Endothelial cell of umbilical vein (primary cell): Measurements from ENCODE around the gene ADAT3. TPM values are rescaled to one million over a fixed set of nuclear protein-coding genes. Genes with fewer than 3 reads are reported as not detected.

Experiments used
- BruUV-seq: library from RNA; stranded (reverse); fragments of 400-500 nt; replicated peaks from 2 replicates; lab custom pipeline; 2021; lab: Mats Ljungman, UMichigan
- CTCF ChIA-PET: fragments of 300-600, 350-600 bp; sonication (Branson Sonifier 250); formaldehyde crosslinking; loops from one replicate; lab custom pipeline; 2021; ENCODE audit warnings: antibody characterized with exemption, inconsistent platforms; lab: Charles Lee
- POLR2A ChIA-PET: fragments of 300-600, 350-600 bp; sonication (Branson Sonifier 250); formaldehyde crosslinking; loops from one replicate; lab custom pipeline; 2021; ENCODE audit warnings: antibody characterized with exemption, inconsistent platforms; lab: Charles Lee
- DNase-seq: peaks from one replicate; pipeline ENCODE4 v3.0.0-alpha.2; 2011; ENCODE audit warnings: low read depth, low spot score
- FAIRE-seq: peaks from 2 replicates; lab custom pipeline; 2011; peaks lifted over from hg19 to GRCh38; lab: Jason Lieb, UNC
- H2AFZ ChIP-seq: 2 replicates; pipeline ENCODE4 v1.6.0; 2012; ENCODE audit warnings: low read depth, low read length, control low read depth, inconsistent platforms
- H3K27ac ChIP-seq: 2 replicates; pipeline ENCODE4 v1.5.1; 2011; ENCODE audit warnings: low read depth, mild to moderate bottlenecking, control low read depth, low read length, moderate library complexity; ENCODE audit not compliant: insufficient read depth
- H3K27me3 ChIP-seq, 2 experiments: 2 replicates each; pipeline versions ENCODE4 v1.6.0 to v1.6.1; 2011; ENCODE audit warnings: low read length in 2 of 2, mixed read lengths in 1 of 2; ENCODE audit not compliant: control insufficient read depth in 2 of 2, insufficient read depth in 2 of 2
- H3K36me3 ChIP-seq, 2 experiments: 2 replicates in 1 of 2; 3 replicates in 1 of 2; pipeline ENCODE4 v1.5.1; 2011; ENCODE audit warnings: low read length in 2 of 2, mild to moderate bottlenecking in 1 of 2, moderate library complexity in 1 of 2; ENCODE audit not compliant: control insufficient read depth in 2 of 2, insufficient read depth in 2 of 2; ENCODE audit errors: extremely low read depth in 1 of 2
- H3K4me1 ChIP-seq: 3 replicates; pipeline ENCODE4 v1.5.1; 2011; ENCODE audit warnings: mild to moderate bottlenecking, low read length; ENCODE audit not compliant: control insufficient read depth, insufficient read depth; ENCODE audit errors: extremely low read depth
- H3K4me2 ChIP-seq: 2 replicates; pipeline ENCODE4 v1.6.1; 2011; ENCODE audit warnings: low read length, control low read depth, mixed read lengths; ENCODE audit not compliant: insufficient read depth
- H3K4me3 ChIP-seq, 3 experiments: fragments of 200-600 bp in 1 of 3; sonication (generic), shearing (Covaris generic) in 1 of 3; replicated peaks in 1 of 3; 2 replicates each; pipeline ENCODE4 v1.5.1; 2011 to 2016; ENCODE audit warnings: control low read depth in 3 of 3, low read length in 3 of 3, mild to moderate bottlenecking in 2 of 3, inconsistent platforms in 1 of 3, low read depth in 1 of 3, moderate library complexity in 1 of 3; ENCODE audit not compliant: insufficient read depth in 1 of 3
- H3K79me2 ChIP-seq: 2 replicates; pipeline ENCODE4 v1.6.0; 2012; ENCODE audit warnings: low read length, inconsistent platforms; ENCODE audit not compliant: control insufficient read depth, insufficient read depth
- H3K9ac ChIP-seq: replicated peaks from 2 replicates; pipeline ENCODE3; 2011; ENCODE audit warnings: low read length, control low read depth; ENCODE audit not compliant: insufficient read depth; ENCODE audit errors: extremely low read depth
- H3K9me1 ChIP-seq: replicated peaks from 3 replicates; pipeline ENCODE4 v1.6.0; 2011; ENCODE audit warnings: mild to moderate bottlenecking, low read length; ENCODE audit not compliant: control insufficient read depth, insufficient read depth; ENCODE audit errors: extremely low read depth
- H3K9me3 ChIP-seq: replicated peaks from 2 replicates; pipeline ENCODE4 v1.5.1; 2012; ENCODE audit warnings: low read length, inconsistent platforms; ENCODE audit not compliant: control insufficient read depth, insufficient read depth
- H4K20me1 ChIP-seq: replicated peaks from 2 replicates; pipeline ENCODE3; 2011; ENCODE audit warnings: mild to moderate bottlenecking, low read length; ENCODE audit not compliant: control insufficient read depth, insufficient read depth; ENCODE audit errors: extremely low read depth
- CTCF ChIP-seq, 2 donors: IDR thresholded peaks; 1 replicate in 1 of 2; 2 replicates in 1 of 2; pipeline ENCODE4 v1.5.1; 2011; ENCODE audit warnings: low read length in 2 of 2, mild to moderate bottlenecking in 2 of 2, moderate library complexity in 2 of 2, control low read depth in 1 of 2, inconsistent platforms in 1 of 2, low read depth in 1 of 2; ENCODE audit not compliant: insufficient read depth in 1 of 2; ENCODE audit errors: extremely low read depth in 1 of 2
- EZH2 ChIP-seq: IDR thresholded peaks from 2 replicates; pipeline ENCODE4 v1.6.1; 2012; ENCODE audit warnings: borderline replicate concordance, low read depth, mild to moderate bottlenecking, moderate library complexity, low read length, inconsistent platforms; ENCODE audit not compliant: severe bottlenecking
- FOS ChIP-seq: IDR thresholded peaks from 2 replicates; pipeline ENCODE4 v1.6.1; 2011; ENCODE audit warnings: mild to moderate bottlenecking, low read length, moderate library complexity, borderline replicate concordance; ENCODE audit not compliant: insufficient read depth
- GATA2 ChIP-seq: IDR thresholded peaks from 2 replicates; pipeline ENCODE4 v1.7.0; 2011; ENCODE audit warnings: low read depth, mild to moderate bottlenecking, moderate library complexity, mixed read lengths, low read length; ENCODE audit not compliant: insufficient read length, insufficient read depth
- JUN ChIP-seq: IDR thresholded peaks from 2 replicates; pipeline ENCODE4 v1.6.1; 2011; ENCODE audit warnings: borderline replicate concordance, low read depth; ENCODE audit not compliant: insufficient read length, insufficient read depth
- MYC ChIP-seq: IDR thresholded peaks from one replicate; pipeline ENCODE4 v1.6.1; 2011; ENCODE audit warnings: mild to moderate bottlenecking, low read depth, low read length
- POLR2A ChIP-seq: IDR thresholded peaks from 2 replicates; pipeline ENCODE4 v1.6.1; 2012; ENCODE audit warnings: low read depth, mild to moderate bottlenecking, control low read depth, low read length
- POLR2AphosphoS5 ChIP-seq: IDR thresholded peaks from 2 replicates; pipeline ENCODE4 v1.6.1; 2012; ENCODE audit warnings: low read depth, mild to moderate bottlenecking, control low read depth, low read length, moderate library complexity; ENCODE audit not compliant: insufficient read depth
- dilution Hi-C: fragments of 300-500 bp; cut with MboI; formaldehyde crosslinking; loops from one replicate; pipeline ENCODE4 v1.15.0; 2019; ENCODE audit warnings: low sequenced_read_pairs; ENCODE audit not compliant: extremely low pct_ligation_motif_present
- intact Hi-C: fragments of 100-400 bp; cut with micrococcal nuclease; formaldehyde crosslinking; loops from one replicate; pipeline ENCODE4 v1.10.0; 2022
- polyA plus RNA-seq, 4 experiments: library from polyadenylated mRNA; depleted of rRNA in 3 of 4; stranded (reverse) in 3 of 4; unstranded in 1 of 4; fragments of >200 nt; gene quantifications; 2 replicates each; pipeline versions ENCODE4 v1.2.1 to v1.2.3, GENCODE V29; 2011 to 2012; ENCODE audit warnings: missing spikeins in 1 of 4
- total RNA-seq: library from RNA; stranded (reverse); gene quantifications from 2 replicates; pipeline ENCODE4 v1.2.3, GENCODE V29; 2021
- TF ChIP-seq, protein P1 (sequence below): IDR thresholded peaks from 2 replicates; pipeline ENCODE4 v1.6.1; 2011; ENCODE audit not compliant: insufficient read depth, insufficient read length

ADAT3 gene
- total and polyA plus RNA-seq, 2 donors (not counting 3 experiments of a cell fraction or from before 2014, with no cell fraction given) = 5.7 to 11.7 TPM

DNA sequence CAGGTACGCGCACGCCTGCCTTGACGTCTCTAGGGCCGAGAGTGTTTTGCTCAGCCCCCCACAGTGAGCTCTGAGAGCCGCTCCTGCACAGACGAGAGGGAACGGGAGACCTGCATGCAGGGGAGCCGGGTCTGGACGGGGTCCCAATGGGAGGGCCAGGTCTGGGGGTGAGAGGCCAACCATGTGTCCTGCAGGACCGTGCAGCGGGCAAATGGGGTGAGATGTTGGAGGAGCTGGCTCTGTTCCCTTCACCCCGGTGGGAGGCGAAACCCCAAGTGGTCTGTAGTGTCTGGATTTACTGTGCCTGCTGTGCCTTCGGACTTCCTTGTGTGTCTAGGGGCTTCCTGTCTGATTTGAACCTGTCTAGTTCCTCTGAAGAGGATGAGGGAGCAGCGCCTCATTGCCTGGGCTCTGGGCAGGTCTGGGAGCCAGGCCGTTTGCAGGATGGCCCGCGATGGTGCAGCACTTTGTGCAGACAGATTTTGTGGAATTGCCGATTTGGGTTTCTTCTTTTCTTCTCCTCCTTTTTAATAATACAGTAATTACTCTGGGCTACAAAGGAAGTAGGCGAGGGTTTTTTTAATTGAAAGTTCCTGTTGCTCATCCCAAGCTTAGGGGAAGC is 37.8 kb downstream of the ADAT3 start:
- DNase-seq (peak; percentile 11), FAIRE-seq (peak; percentile 15)
- H3K9me3 ChIP-seq = no peaks in the 10 kb centered on the region
- H3K36me3 ChIP-seq = no peaks in the 10 kb centered on the region
- POLR2A ChIA-PET = no interaction called here
- CTCF ChIA-PET = interaction anchor here (0.6 to 1.6 kb wide), 4 partner anchors 13 to 78 kb away, joined by 3 to 6 read pairs (median 4); no protein-coding TSS in a partner anchor
- no TSS peak for BruUV-seq
- TF ChIP-seq JUN (no peak), FOS (no peak), POLR2A (no peak), GATA2 (no peak), MYC (no peak), EZH2 (no peak)
- TF ChIP-seq, protein P1, sequence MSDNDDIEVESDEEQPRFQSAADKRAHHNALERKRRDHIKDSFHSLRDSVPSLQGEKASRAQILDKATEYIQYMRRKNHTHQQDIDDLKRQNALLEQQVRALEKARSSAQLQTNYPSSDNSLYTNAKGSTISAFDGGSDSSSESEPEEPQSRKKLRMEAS = no peak
- peak overlapping the region; percentile 71 for H3K9ac ChIP-seq
- H3K27me3 ChIP-seq = no peaks in the 10 kb centered on the region
- H2AFZ ChIP-seq = no peak overlapping the region
- peaks cover 61% of the 10 kb centered on the region for H3K79me2 ChIP-seq
- H3K4me3 ChIP-seq = peak overlapping the region; percentile 35 to 95 (median 49)
- no peaks in the 10 kb centered on the region for H3K9me1 ChIP-seq
- H4K20me1 ChIP-seq = no peaks in the 10 kb centered on the region
- peak overlapping the region; percentile 23 for H3K27ac ChIP-seq
- intact Hi-C loops (no loop called here), dilution Hi-C loops (no loop called here)
- H3K4me2 ChIP-seq = peak overlapping the region; percentile 57
- peaks cover 19% of the 10 kb centered on the region for H3K4me1 ChIP-seq

- DNase-seq = no peak
- BruUV-seq = no TSS peak
- POLR2A ChIA-PET = no interaction called here
Measured at GRCh38 chr19:1943661-1944087, 38.5 kb downstream of the ADAT3 start.

More at GRCh38 chr19:1943661-1944087, 38.5 kb downstream of the ADAT3 start:
- H3K4me2 ChIP-seq = no peak overlapping the region
- H2AFZ ChIP-seq = no peak overlapping the region
- FAIRE-seq = no peak
- H3K36me3 ChIP-seq = peaks cover 0 to 2% of the 10 kb centered on the region in 2 experiments
- intact Hi-C loops (no loop called here), dilution Hi-C loops (no loop called here)
- no peak for TF ChIP-seq MYC
- TF ChIP-seq POLR2A = no peak
- TF ChIP-seq EZH2 = no peak
- no peak for TF ChIP-seq GATA2
- no peak for TF ChIP-seq FOS
- TF ChIP-seq, protein P1 = no peak
- TF ChIP-seq CTCF (IDR thresholded peaks at IDR 0.05; ENCODE audit: extremely low read depth in 1 of 2, insufficient read depth in 1 of 2, low read depth in 1 of 2, low read length in 2 of 2) = no peak
- no peak for TF ChIP-seq JUN
- TF ChIP-seq POLR2AphosphoS5 = no peak
- no peak overlapping the region for H3K27ac ChIP-seq
- H3K9me3 ChIP-seq = no peaks in the 10 kb centered on the region
- no peaks in the 10 kb centered on the region for H3K27me3 ChIP-seq
- H3K9ac ChIP-seq = no peak overlapping the region
- no peaks in the 10 kb centered on the region for H4K20me1 ChIP-seq
- H3K79me2 ChIP-seq = peaks cover 66% of the 10 kb centered on the region
- no peak overlapping the region for H3K4me3 ChIP-seq
- CTCF ChIA-PET = interaction anchor here (0.9 to 1.3 kb wide), 2 partner anchors 15 to 79 kb away, joined by 3 to 4 read pairs; no protein-coding TSS in a partner anchor
- H3K4me1 ChIP-seq = peaks cover 19% of the 10 kb centered on the region
- no peaks in the 10 kb centered on the region for H3K9me1 ChIP-seq
